SU-DHL-6 (cell line): ENCODE results near the gene TBC1D8.

Source experiments
- EZH2phosphoT487 ChIP-seq: fragments of 200-600 bp; sonication (generic), shearing (Covaris generic); conservative IDR thresholded peaks from 2 replicates; pipeline ENCODE4 v1.6.1; 2018; ENCODE audit warnings: mild to moderate bottlenecking, antibody characterized with exemption, low read length, moderate library complexity, mixed read lengths
- TF ChIP-seq, protein P1 (sequence below): fragments of 200-600 bp; sonication (generic); IDR thresholded peaks from one replicate; pipeline ENCODE4 v1.5.1; 2017; ENCODE audit warnings: antibody characterized with exemption, mild to moderate bottlenecking, low read length, moderate library complexity; ENCODE audit not compliant: insufficient read depth, poor library complexity, severe bottlenecking

GRCh38 chr2:100960688-100961087 is 190.5 kb downstream of the TBC1D8 start:
- no peak for TF ChIP-seq EZH2phosphoT487
- TF ChIP-seq, protein P1, sequence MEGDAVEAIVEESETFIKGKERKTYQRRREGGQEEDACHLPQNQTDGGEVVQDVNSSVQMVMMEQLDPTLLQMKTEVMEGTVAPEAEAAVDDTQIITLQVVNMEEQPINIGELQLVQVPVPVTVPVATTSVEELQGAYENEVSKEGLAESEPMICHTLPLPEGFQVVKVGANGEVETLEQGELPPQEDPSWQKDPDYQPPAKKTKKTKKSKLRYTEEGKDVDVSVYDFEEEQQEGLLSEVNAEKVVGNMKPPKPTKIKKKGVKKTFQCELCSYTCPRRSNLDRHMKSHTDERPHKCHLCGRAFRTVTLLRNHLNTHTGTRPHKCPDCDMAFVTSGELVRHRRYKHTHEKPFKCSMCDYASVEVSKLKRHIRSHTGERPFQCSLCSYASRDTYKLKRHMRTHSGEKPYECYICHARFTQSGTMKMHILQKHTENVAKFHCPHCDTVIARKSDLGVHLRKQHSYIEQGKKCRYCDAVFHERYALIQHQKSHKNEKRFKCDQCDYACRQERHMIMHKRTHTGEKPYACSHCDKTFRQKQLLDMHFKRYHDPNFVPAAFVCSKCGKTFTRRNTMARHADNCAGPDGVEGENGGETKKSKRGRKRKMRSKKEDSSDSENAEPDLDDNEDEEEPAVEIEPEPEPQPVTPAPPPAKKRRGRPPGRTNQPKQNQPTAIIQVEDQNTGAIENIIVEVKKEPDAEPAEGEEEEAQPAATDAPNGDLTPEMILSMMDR, result no peak
